ENCODE results near the gene EXOC6B.
A peak's percentile ranks its signal among the peaks of the same experiment; 100 is the strongest.

DNA sequence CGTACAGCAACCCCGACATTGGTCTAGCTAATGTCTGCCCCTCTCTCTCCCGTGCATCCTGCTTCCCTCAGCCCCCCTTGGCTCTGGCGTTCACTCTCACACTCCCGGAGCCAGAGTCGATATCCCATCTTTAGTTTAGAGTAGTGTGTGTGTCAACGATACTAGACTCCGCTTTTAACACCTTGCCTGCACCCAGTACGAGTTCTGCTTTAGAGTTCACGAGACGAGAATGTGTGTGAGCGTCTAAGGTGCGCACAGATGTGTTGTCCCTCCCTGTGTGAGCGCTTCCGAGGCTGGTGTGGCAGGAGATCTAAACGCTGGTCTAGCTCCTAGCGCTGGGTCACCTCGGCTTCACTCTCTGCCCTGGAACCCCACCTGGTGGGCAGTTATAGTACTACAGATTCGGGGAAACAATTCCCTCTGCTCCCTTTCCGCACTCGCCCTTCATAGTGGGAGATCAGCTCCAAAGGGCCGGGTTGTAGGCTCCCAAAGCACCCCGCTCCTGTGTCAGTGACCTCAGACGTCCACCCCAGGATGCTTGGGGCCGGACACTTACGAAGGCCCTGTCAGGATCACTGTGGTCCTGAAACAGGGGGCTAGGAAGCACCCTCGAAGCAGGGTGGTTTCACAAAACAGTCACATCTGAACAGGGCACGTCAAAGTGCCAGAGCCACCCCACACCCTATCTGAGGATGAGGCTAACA, 675.5 kb downstream of the EXOC6B start:
- TF ChIP-seq, protein P1, sequence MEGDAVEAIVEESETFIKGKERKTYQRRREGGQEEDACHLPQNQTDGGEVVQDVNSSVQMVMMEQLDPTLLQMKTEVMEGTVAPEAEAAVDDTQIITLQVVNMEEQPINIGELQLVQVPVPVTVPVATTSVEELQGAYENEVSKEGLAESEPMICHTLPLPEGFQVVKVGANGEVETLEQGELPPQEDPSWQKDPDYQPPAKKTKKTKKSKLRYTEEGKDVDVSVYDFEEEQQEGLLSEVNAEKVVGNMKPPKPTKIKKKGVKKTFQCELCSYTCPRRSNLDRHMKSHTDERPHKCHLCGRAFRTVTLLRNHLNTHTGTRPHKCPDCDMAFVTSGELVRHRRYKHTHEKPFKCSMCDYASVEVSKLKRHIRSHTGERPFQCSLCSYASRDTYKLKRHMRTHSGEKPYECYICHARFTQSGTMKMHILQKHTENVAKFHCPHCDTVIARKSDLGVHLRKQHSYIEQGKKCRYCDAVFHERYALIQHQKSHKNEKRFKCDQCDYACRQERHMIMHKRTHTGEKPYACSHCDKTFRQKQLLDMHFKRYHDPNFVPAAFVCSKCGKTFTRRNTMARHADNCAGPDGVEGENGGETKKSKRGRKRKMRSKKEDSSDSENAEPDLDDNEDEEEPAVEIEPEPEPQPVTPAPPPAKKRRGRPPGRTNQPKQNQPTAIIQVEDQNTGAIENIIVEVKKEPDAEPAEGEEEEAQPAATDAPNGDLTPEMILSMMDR (IDR thresholded peaks at IDR 0.05) = peak; percentile 61 to 89 (median 85)
- TF ChIP-seq POLR2A (IDR thresholded peaks at IDR 0.05) = no peak

Measured in heart left ventricle (tissue), 13 donors.